K562 (cell line): ENCODE results near the gene ALDH18A1. TPM values are rescaled to one million over a fixed set of nuclear protein-coding genes. Genes with fewer than 3 reads are reported as not detected.

Experiments
- CAMTA2 ChIP-seq: fragments of 250-450 bp; sonication (Bioruptor Pico); conservative IDR thresholded peaks from 2 replicates; pipeline ENCODE4 v1.5.1; 2022
- CCNT2 ChIP-seq: IDR thresholded peaks from 2 replicates; pipeline ENCODE4 v1.6.1; 2011; ENCODE audit warnings: borderline replicate concordance, low read depth, mild to moderate bottlenecking, moderate library complexity, mixed read lengths, low read length; ENCODE audit not compliant: insufficient read length; ENCODE audit errors: extremely low read depth
- CEBPB ChIP-seq: fragments of 450-650 bp; IDR thresholded peaks from 2 replicates; pipeline ENCODE4 v1.6.1; 2016; ENCODE audit warnings: missing genetic modification characterization, missing compliant biosample characterization
- GATAD2B ChIP-seq: fragments of 450-650 bp; IDR thresholded peaks from 2 replicates; pipeline ENCODE4 v1.6.1; 2017; ENCODE audit warnings: mild to moderate bottlenecking, borderline replicate concordance
- GTF2F1 ChIP-seq: IDR thresholded peaks from 2 replicates; pipeline ENCODE4 v1.6.1; 2011; ENCODE audit warnings: low read depth, low read length, improper control_type of control experiment
- HDAC2 ChIP-seq: fragments of 450-650 bp; IDR thresholded peaks from 2 replicates; pipeline ENCODE4 v1.6.1; 2016; ENCODE audit warnings: mild to moderate bottlenecking
- HDAC3 ChIP-seq: fragments of 450-650 bp; IDR thresholded peaks from 2 replicates; pipeline ENCODE4 v1.6.1; 2018; ENCODE audit warnings: borderline replicate concordance, mild to moderate bottlenecking, moderate library complexity; ENCODE audit not compliant: partially characterized antibody
- HEY1 ChIP-seq: fragments of 250-450 bp; sonication (Bioruptor Pico); IDR thresholded peaks from 2 replicates; pipeline ENCODE4 v1.5.0; 2020; ENCODE audit warnings: mild to moderate bottlenecking, moderate library complexity, borderline replicate concordance
- KAT8 ChIP-seq: fragments of 450-650 bp; IDR thresholded peaks from 2 replicates; pipeline ENCODE4 v1.6.1; 2016; ENCODE audit warnings: low read depth, mild to moderate bottlenecking
- L3MBTL2 ChIP-seq: fragments of 450-650 bp; IDR thresholded peaks from 2 replicates; pipeline ENCODE4 v1.6.1; 2016; ENCODE audit warnings: mild to moderate bottlenecking, moderate library complexity
- POLR2H ChIP-seq: IDR thresholded peaks from 2 replicates; pipeline ENCODE4 v1.6.1; 2016; ENCODE audit warnings: missing genetic modification characterization, low read depth, mild to moderate bottlenecking, control low read depth, missing compliant biosample characterization, moderate library complexity
- SLC30A9 ChIP-seq: fragments of 250-450 bp; sonication (Bioruptor Pico); IDR thresholded peaks from 2 replicates; pipeline ENCODE4 v1.8.0; 2022; ENCODE audit warnings: mild to moderate bottlenecking, moderate library complexity
- TAF15 ChIP-seq: fragments of 200-400 bp; formaldehyde crosslinking; IDR thresholded peaks from 2 replicates; pipeline ENCODE4 v1.6.1; 2017; ENCODE audit warnings: mild to moderate bottlenecking, low read depth, low read length, moderate library complexity
- TSC22D4 ChIP-seq: fragments of 450-650 bp; IDR thresholded peaks from 2 replicates; pipeline ENCODE4 v1.6.1; 2016; ENCODE audit warnings: missing genetic modification characterization, missing biosample characterization, control low read depth
- ZBTB8A ChIP-seq: fragments of 450-650 bp; IDR thresholded peaks from 2 replicates; pipeline ENCODE4 v1.6.1; 2018; ENCODE audit warnings: mild to moderate bottlenecking, moderate library complexity; ENCODE audit not compliant: partially characterized antibody
- ZC3H8 ChIP-seq: fragments of 450-650 bp; IDR thresholded peaks from 2 replicates; pipeline ENCODE4 v1.6.1; 2017
- ZNF76 ChIP-seq: fragments of 250-450 bp; sonication (Bioruptor Pico); IDR thresholded peaks from 2 replicates; pipeline ENCODE4 v1.4.0; 2020; ENCODE audit warnings: mild to moderate bottlenecking, moderate library complexity, borderline replicate concordance
- polyA plus RNA-seq, 8 experiments: library from polyadenylated mRNA; depleted of rRNA in 4 of 8; stranded (reverse) in 5 of 8; unstranded in 3 of 8; fragments of >200 nt; fragmentation: Nextera tagmentation in 2 of 8; fragmentation: Illumina TruSeq in 1 of 8; extraction: Ambion mirVana in 2 of 8; extraction: Trizol in 1 of 8; gene quantifications; 2 replicates each; pipeline versions ENCODE4 v1.2.1 to v1.2.3, GENCODE V29; 2011 to 2014; ENCODE audit warnings: inconsistent platforms in 1 of 8, missing spikeins in 1 of 8
- total RNA-seq, 7 experiments: library from RNA; depleted of rRNA in 6 of 7; stranded (reverse); fragments of >200 nt in 6 of 7; fragmentation: Illumina TruSeq in 2 of 7; extraction: Trizol in 2 of 7; gene quantifications; 2 replicates each; pipeline versions ENCODE4 v1.2.1 to v1.2.3, GENCODE V29; 2011 to 2021; ENCODE audit warnings: low replicate concordance in 1 of 7
- TF ChIP-seq, protein P1 (sequence below), 2 experiments: fragments of 450-650 bp in 1 of 2; IDR thresholded peaks; 2 replicates each; pipeline ENCODE4 v1.6.1; 2011 to 2017; ENCODE audit warnings: low read depth in 2 of 2, antibody characterized with exemption in 1 of 2, borderline replicate concordance in 1 of 2, low read length in 1 of 2, mild to moderate bottlenecking in 1 of 2, mixed read lengths in 1 of 2; ENCODE audit not compliant: control insufficient read depth in 1 of 2
- TF ChIP-seq, protein P2 (sequence below): fragments of 450-650 bp; IDR thresholded peaks from 2 replicates; pipeline ENCODE4 v1.6.1; 2014; ENCODE audit warnings: low read depth, mild to moderate bottlenecking, moderate library complexity, borderline replicate concordance
- TF ChIP-seq, protein P3 (sequence below), 3 experiments: fragments of 200-800 bp in 1 of 3; fragments of 250-450 bp in 1 of 3; fragments of 450-650 bp in 1 of 3; sonication (Bioruptor Pico) in 1 of 3; sonication (Bioruptor generic) in 1 of 3; formaldehyde crosslinking in 1 of 3; IDR thresholded peaks; 2 replicates each; pipeline versions ENCODE4 v1.6.1 to v1.8.0; 2016 to 2022; ENCODE audit warnings: mild to moderate bottlenecking in 2 of 3, missing genetic modification characterization in 2 of 3, missing compliant biosample characterization in 1 of 3, moderate library complexity in 1 of 3

Gene ALDH18A1
- total and polyA plus RNA-seq, 9 of the 15 experiments (the other 6 are each of a cell fraction or from before 2014, with no cell fraction given): 12.0 to 83.3 (median 43.8) TPM

DNA sequence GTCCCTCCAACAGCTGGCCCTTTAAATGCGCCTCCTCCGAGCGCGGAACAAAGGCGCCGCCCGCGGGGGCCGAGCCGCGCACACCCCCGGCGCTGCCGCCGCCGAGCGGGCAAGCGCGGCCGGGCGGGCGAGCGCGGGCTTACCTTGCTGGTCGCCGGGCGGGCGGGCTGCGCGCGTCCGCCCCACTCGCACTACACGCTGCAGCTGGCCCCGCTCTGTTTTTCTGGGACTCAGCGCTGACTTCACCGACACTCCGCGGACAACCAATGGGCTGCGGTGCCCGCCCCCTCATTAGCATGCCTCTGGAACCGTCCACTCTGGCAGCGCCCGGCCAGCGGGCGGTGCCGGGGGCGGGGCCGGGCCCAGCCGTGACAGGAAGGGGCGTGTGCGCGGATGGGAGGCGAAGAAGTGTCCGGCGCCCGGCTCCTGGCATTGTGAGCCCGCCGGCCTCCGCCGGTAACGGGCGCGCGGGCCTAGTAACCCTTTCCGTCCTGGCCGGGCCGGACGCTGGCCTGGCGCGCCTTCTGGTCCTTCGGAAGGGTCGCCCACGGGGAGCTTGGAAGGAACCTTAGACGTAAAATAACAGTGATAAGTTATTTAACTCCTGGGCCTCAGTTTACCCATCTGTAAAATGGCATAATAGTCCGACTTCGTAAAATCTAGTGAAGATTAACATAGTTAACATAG is 95.2 kb downstream of the ALDH18A1 start, which contains the start of gene SORBS1 (continued):
- TF ChIP-seq, protein P1, sequence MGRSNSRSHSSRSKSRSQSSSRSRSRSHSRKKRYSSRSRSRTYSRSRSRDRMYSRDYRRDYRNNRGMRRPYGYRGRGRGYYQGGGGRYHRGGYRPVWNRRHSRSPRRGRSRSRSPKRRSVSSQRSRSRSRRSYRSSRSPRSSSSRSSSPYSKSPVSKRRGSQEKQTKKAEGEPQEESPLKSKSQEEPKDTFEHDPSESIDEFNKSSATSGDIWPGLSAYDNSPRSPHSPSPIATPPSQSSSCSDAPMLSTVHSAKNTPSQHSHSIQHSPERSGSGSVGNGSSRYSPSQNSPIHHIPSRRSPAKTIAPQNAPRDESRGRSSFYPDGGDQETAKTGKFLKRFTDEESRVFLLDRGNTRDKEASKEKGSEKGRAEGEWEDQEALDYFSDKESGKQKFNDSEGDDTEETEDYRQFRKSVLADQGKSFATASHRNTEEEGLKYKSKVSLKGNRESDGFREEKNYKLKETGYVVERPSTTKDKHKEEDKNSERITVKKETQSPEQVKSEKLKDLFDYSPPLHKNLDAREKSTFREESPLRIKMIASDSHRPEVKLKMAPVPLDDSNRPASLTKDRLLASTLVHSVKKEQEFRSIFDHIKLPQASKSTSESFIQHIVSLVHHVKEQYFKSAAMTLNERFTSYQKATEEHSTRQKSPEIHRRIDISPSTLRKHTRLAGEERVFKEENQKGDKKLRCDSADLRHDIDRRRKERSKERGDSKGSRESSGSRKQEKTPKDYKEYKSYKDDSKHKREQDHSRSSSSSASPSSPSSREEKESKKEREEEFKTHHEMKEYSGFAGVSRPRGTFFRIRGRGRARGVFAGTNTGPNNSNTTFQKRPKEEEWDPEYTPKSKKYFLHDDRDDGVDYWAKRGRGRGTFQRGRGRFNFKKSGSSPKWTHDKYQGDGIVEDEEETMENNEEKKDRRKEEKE (IDR thresholded peaks at IDR 0.05; ENCODE audit: borderline replicate concordance in 1 of 2, control insufficient read depth in 1 of 2, low read depth in 2 of 2, low read length in 1 of 2): no peak
- TF ChIP-seq CAMTA2 (CRISPR knock-in tag) (no peak), CEBPB (tag) (no peak), HDAC3 (no peak), TAF15 (no peak), SLC30A9 (CRISPR knock-in tag) (no peak), TSC22D4 (tag) (no peak), ZC3H8 (no peak), HDAC2 (peak; percentile 99), HEY1 (CRISPR knock-in tag) (no peak), POLR2H (tag) (no peak), L3MBTL2 (peak; percentile 29; the same call in 1 of the 2 replicates), GTF2F1 (no peak), KAT8 (no peak), GATAD2B (peak; percentile 29; the same call in 1 of the 2 replicates), ZBTB8A (no peak), ZNF76 (CRISPR knock-in tag) (no peak), CCNT2 (peak; percentile 77)
- TF ChIP-seq, protein P2, sequence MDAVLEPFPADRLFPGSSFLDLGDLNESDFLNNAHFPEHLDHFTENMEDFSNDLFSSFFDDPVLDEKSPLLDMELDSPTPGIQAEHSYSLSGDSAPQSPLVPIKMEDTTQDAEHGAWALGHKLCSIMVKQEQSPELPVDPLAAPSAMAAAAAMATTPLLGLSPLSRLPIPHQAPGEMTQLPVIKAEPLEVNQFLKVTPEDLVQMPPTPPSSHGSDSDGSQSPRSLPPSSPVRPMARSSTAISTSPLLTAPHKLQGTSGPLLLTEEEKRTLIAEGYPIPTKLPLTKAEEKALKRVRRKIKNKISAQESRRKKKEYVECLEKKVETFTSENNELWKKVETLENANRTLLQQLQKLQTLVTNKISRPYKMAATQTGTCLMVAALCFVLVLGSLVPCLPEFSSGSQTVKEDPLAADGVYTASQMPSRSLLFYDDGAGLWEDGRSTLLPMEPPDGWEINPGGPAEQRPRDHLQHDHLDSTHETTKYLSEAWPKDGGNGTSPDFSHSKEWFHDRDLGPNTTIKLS: no peak
- TF ChIP-seq, protein P3, sequence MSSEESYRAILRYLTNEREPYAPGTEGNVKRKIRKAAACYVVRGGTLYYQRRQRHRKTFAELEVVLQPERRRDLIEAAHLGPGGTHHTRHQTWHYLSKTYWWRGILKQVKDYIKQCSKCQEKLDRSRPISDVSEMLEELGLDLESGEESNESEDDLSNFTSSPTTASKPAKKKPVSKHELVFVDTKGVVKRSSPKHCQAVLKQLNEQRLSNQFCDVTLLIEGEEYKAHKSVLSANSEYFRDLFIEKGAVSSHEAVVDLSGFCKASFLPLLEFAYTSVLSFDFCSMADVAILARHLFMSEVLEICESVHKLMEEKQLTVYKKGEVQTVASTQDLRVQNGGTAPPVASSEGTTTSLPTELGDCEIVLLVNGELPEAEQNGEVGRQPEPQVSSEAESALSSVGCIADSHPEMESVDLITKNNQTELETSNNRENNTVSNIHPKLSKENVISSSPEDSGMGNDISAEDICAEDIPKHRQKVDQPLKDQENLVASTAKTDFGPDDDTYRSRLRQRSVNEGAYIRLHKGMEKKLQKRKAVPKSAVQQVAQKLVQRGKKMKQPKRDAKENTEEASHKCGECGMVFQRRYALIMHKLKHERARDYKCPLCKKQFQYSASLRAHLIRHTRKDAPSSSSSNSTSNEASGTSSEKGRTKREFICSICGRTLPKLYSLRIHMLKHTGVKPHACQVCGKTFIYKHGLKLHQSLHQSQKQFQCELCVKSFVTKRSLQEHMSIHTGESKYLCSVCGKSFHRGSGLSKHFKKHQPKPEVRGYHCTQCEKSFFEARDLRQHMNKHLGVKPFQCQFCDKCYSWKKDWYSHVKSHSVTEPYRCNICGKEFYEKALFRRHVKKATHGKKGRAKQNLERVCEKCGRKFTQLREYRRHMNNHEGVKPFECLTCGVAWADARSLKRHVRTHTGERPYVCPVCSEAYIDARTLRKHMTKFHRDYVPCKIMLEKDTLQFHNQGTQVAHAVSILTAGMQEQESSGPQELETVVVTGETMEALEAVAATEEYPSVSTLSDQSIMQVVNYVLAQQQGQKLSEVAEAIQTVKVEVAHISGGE (CRISPR knock-in tag; IDR thresholded peaks at IDR 0.05): peak; percentile 29 to 87 (median 59); a peak in 4 of 6 replicates
